ENCODE measurements around the gene ARL5B. TPM values are rescaled to one million over a fixed set of nuclear protein-coding genes. Genes with fewer than 3 reads are reported as not detected.
A peak's percentile ranks its signal among the peaks of the same experiment; 100 is the strongest.

The ARL5B gene
- total RNA-seq, 1 donor: 19.5 TPM

- Histone ChIP-seq H3K9me3 (ENCODE audit: low read depth, low read length) (no peaks in the 10 kb centered on the region), H4K20me1 (ENCODE audit: insufficient read depth, low read length) (no peaks in the 10 kb centered on the region), H3K36me3 (ENCODE audit: insufficient read depth, low read length) (no peaks in the 10 kb centered on the region), H3K4me3 (ENCODE audit: insufficient read depth, low read length) (no peak overlapping the region), H2AFZ (ENCODE audit: low read length) (no peak overlapping the region), H3K4me2 (ENCODE audit: insufficient read depth, low read length) (no peak overlapping the region), H3K27me3 (ENCODE audit: insufficient read depth, low read length) (no peaks in the 10 kb centered on the region), H3K4me1 (ENCODE audit: insufficient read depth, low read length) (peaks cover 24% of the 10 kb centered on the region), H3K79me2 (ENCODE audit: insufficient read depth, low read length) (no peaks in the 10 kb centered on the region), H3K27ac (ENCODE audit: low read depth, low read length) (no peak overlapping the region)
- no peak for DNase-seq (ENCODE audit: insufficient read length, low spot score, missing footprints)
- no peak for TF ChIP-seq CTCF (IDR thresholded peaks at IDR 0.05; ENCODE audit: extremely low read depth, low read depth, low read length)
These were observed 28.5 kb downstream of the ARL5B start for GRCh38 chr10:18687706-18688105.

GRCh38 chr10:18689498-18689897 lies 30.3 kb downstream of the ARL5B start:
- H2AFZ ChIP-seq (ENCODE audit: low read length): no peak overlapping the region
- peak; percentile 53 for DNase-seq (ENCODE audit: insufficient read length, low spot score, missing footprints)
- no peaks in the 10 kb centered on the region for H3K27me3 ChIP-seq (ENCODE audit: insufficient read depth, low read length)
- peaks cover 6% of the 10 kb centered on the region for H3K4me1 ChIP-seq (ENCODE audit: insufficient read depth, low read length)
- H3K27ac ChIP-seq (ENCODE audit: low read depth, low read length): no peak overlapping the region
- H3K9me3 ChIP-seq (ENCODE audit: low read depth, low read length): no peaks in the 10 kb centered on the region
- H3K36me3 ChIP-seq (ENCODE audit: insufficient read depth, low read length): no peaks in the 10 kb centered on the region
- no peak overlapping the region for H3K4me2 ChIP-seq (ENCODE audit: insufficient read depth, low read length)
- H3K4me3 ChIP-seq (ENCODE audit: insufficient read depth, low read length): no peak overlapping the region
- TF ChIP-seq CTCF (IDR thresholded peaks at IDR 0.05; ENCODE audit: extremely low read depth, low read depth, low read length): peak; percentile 54
- no peaks in the 10 kb centered on the region for H3K79me2 ChIP-seq (ENCODE audit: insufficient read depth, low read length)
- H4K20me1 ChIP-seq (ENCODE audit: insufficient read depth, low read length): no peaks in the 10 kb centered on the region

GRCh38 chr10:18690541-18690940 lies 31.3 kb downstream of the ARL5B start:
- no peak for DNase-seq (ENCODE audit: insufficient read length, low spot score, missing footprints)
- Histone ChIP-seq H3K4me1 (ENCODE audit: insufficient read depth, low read length) (no peaks in the 10 kb centered on the region), H2AFZ (ENCODE audit: low read length) (no peak overlapping the region), H3K79me2 (ENCODE audit: insufficient read depth, low read length) (no peaks in the 10 kb centered on the region), H3K4me3 (ENCODE audit: insufficient read depth, low read length) (no peak overlapping the region), H3K27me3 (ENCODE audit: insufficient read depth, low read length) (no peaks in the 10 kb centered on the region), H3K27ac (ENCODE audit: low read depth, low read length) (no peak overlapping the region), H3K4me2 (ENCODE audit: insufficient read depth, low read length) (no peak overlapping the region), H3K9me3 (ENCODE audit: low read depth, low read length) (no peaks in the 10 kb centered on the region), H3K36me3 (ENCODE audit: insufficient read depth, low read length) (no peaks in the 10 kb centered on the region), H4K20me1 (ENCODE audit: insufficient read depth, low read length) (no peaks in the 10 kb centered on the region)
- TF ChIP-seq CTCF (IDR thresholded peaks at IDR 0.05; ENCODE audit: extremely low read depth, low read depth, low read length): no peak

GRCh38 chr10:18699849-18700840 lies 40.9 kb downstream of the ARL5B start:
- Histone ChIP-seq H3K79me2 (ENCODE audit: insufficient read depth, low read length) (no peaks in the 10 kb centered on the region), H3K4me3 (ENCODE audit: insufficient read depth, low read length) (no peak overlapping the region), H3K36me3 (ENCODE audit: insufficient read depth, low read length) (no peaks in the 10 kb centered on the region), H2AFZ (ENCODE audit: low read length) (no peak overlapping the region), H3K27me3 (ENCODE audit: insufficient read depth, low read length) (no peaks in the 10 kb centered on the region), H3K27ac (ENCODE audit: low read depth, low read length) (no peak overlapping the region), H3K4me2 (ENCODE audit: insufficient read depth, low read length) (no peak overlapping the region), H3K4me1 (ENCODE audit: insufficient read depth, low read length) (no peaks in the 10 kb centered on the region), H4K20me1 (ENCODE audit: insufficient read depth, low read length) (no peaks in the 10 kb centered on the region), H3K9me3 (ENCODE audit: low read depth, low read length) (peaks cover 3% of the 10 kb centered on the region)
- DNase-seq (ENCODE audit: insufficient read length, low spot score, missing footprints): no peak
- no peak for TF ChIP-seq CTCF (IDR thresholded peaks at IDR 0.05; ENCODE audit: extremely low read depth, low read depth, low read length)
